MM.1S (cell line): ENCODE measurements around the gene SYNE2.

Experiments
- CTCF ChIP-seq: fragments of 300-600 bp; sonication (generic); IDR thresholded peaks from 2 replicates; pipeline ENCODE4 v1.5.1; 2016; ENCODE audit warnings: antibody characterized with exemption, low read length, mixed read lengths
- EZH2 ChIP-seq: fragments of 300-600 bp; sonication (generic); optimal IDR thresholded peaks from 2 replicates; pipeline ENCODE3; 2017; ENCODE audit warnings: low read depth, mild to moderate bottlenecking, antibody characterized with exemption, low read length, mixed read lengths
- EZH2phosphoT487 ChIP-seq: fragments of 300-600 bp; sonication (generic); IDR thresholded peaks from 2 replicates; pipeline ENCODE4 v1.6.1; 2018; ENCODE audit warnings: antibody characterized with exemption, low read length

GRCh38 chr14:64197996-64198395, 345.2 kb downstream of the SYNE2 start:
- TF ChIP-seq EZH2phosphoT487 (no peak), CTCF (no peak), EZH2 (no peak)
